HFFc6 (cell line): ENCODE data around the gene ACACB. TPM values are rescaled to one million over a fixed set of nuclear protein-coding genes. Genes with fewer than 3 reads are reported as not detected.

Experiments
- DNase-seq: peaks from one replicate; pipeline ENCODE4 v3.0.0-alpha.2; 2018
- H3K27ac Mint-ChIP-seq: 2 replicates; pipeline ENCODE4 v1.8.0; 2020; ENCODE audit warnings: mild to moderate bottlenecking, mixed read lengths
- H3K27me3 Mint-ChIP-seq: 2 replicates; pipeline ENCODE4 v1.8.0; 2021; ENCODE audit warnings: mild to moderate bottlenecking, moderate library complexity, mixed read lengths; ENCODE audit not compliant: insufficient read depth
- H3K36me3 Mint-ChIP-seq: 2 replicates; pipeline ENCODE4 v1.8.0; 2021; ENCODE audit warnings: low read depth, mixed read lengths
- H3K4me1 Mint-ChIP-seq: 2 replicates; pipeline ENCODE4 v1.8.0; 2020; ENCODE audit warnings: low read depth, mixed read lengths
- H3K4me3 Mint-ChIP-seq: 2 replicates; pipeline ENCODE4 v1.8.0; 2020; ENCODE audit warnings: mild to moderate bottlenecking, moderate library complexity, mixed read lengths
- H3K9me3 Mint-ChIP-seq: 2 replicates; pipeline ENCODE4 v1.8.0; 2020; ENCODE audit warnings: mild to moderate bottlenecking, mixed read lengths
- total RNA-seq, 6 experiments: library from RNA; stranded (reverse); fragmentation: NEBNext Ultra II Directional; extraction: Animal tissue kit (Norgen Biotek cat#: 25700); gene quantifications; 2 replicates in 1 of 6; 3 replicates in 5 of 6; pipeline ENCODE4 v1.2.3, GENCODE V29; 2021
- TF ChIP-seq, protein P1 (sequence below): fragments of 200-600 bp; sonication (generic); IDR thresholded peaks from 2 replicates; pipeline ENCODE4 v1.5.0; 2021; ENCODE audit warnings: antibody characterized with exemption, mild to moderate bottlenecking

Gene ACACB
- total RNA-seq, 6 experiments from 2014 or later: 1.0 to 2.1 (median 1.3) TPM

GRCh38 chr12:109266106-109266879 lies 149.9 kb downstream of the ACACB start:
- Mint-ChIP-seq H3K36me3 (no peaks in the 10 kb centered on the region), H3K9me3 (no peaks in the 10 kb centered on the region; the same call in 1 of the 2 replicates), H3K4me1 (no peaks in the 10 kb centered on the region), H3K27me3 (peaks cover 5% of the 10 kb centered on the region), H3K4me3 (no peak overlapping the region), H3K27ac (no peak overlapping the region)
- TF ChIP-seq, protein P1, sequence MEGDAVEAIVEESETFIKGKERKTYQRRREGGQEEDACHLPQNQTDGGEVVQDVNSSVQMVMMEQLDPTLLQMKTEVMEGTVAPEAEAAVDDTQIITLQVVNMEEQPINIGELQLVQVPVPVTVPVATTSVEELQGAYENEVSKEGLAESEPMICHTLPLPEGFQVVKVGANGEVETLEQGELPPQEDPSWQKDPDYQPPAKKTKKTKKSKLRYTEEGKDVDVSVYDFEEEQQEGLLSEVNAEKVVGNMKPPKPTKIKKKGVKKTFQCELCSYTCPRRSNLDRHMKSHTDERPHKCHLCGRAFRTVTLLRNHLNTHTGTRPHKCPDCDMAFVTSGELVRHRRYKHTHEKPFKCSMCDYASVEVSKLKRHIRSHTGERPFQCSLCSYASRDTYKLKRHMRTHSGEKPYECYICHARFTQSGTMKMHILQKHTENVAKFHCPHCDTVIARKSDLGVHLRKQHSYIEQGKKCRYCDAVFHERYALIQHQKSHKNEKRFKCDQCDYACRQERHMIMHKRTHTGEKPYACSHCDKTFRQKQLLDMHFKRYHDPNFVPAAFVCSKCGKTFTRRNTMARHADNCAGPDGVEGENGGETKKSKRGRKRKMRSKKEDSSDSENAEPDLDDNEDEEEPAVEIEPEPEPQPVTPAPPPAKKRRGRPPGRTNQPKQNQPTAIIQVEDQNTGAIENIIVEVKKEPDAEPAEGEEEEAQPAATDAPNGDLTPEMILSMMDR: no peak
- DNase-seq: no peak

- TF ChIP-seq, protein P1: no peak
- DNase-seq: no peak
- Mint-ChIP-seq H3K27ac (no peak overlapping the region), H3K4me3 (no peak overlapping the region), H3K27me3 (peaks cover 5% of the 10 kb centered on the region), H3K36me3 (no peaks in the 10 kb centered on the region), H3K4me1 (no peaks in the 10 kb centered on the region), H3K9me3 (no peaks in the 10 kb centered on the region; the same call in 1 of the 2 replicates)
These were observed 151.0 kb downstream of the ACACB start for GRCh38 chr12:109267361-109267760.

DNA sequence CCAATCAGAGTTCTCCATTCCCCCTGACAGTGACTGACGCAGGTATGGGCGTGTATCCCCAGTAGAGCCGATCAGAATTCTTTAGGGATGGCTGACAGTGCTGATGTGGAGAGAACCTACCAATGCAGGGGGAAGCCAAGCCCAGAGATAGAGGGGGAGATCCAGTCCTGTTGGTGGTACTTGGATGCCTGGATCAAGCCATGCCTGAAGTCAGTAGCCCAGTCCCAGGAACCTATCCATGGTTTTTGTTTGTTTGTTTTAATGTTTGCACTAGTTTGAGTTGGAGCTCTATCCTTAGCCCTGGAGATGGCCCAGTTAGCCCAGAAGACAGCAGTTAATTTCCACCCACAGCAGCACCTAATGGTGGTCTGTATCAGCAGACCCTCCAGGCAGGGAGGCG lies 152.5 kb downstream of the ACACB start:
- TF ChIP-seq, protein P1: no peak
- no peak overlapping the region for H3K4me3 Mint-ChIP-seq
- H3K9me3 Mint-ChIP-seq: no peaks in the 10 kb centered on the region; the same call in 1 of the 2 replicates
- no peak overlapping the region for H3K27ac Mint-ChIP-seq
- no peaks in the 10 kb centered on the region for H3K4me1 Mint-ChIP-seq
- DNase-seq: no peak
- no peaks in the 10 kb centered on the region for H3K36me3 Mint-ChIP-seq
- peaks cover 7% of the 10 kb centered on the region for H3K27me3 Mint-ChIP-seq

- DNase-seq: no peak
- Mint-ChIP-seq H3K36me3 (no peaks in the 10 kb centered on the region), H3K4me1 (no peaks in the 10 kb centered on the region), H3K27ac (no peak overlapping the region), H3K27me3 (peaks cover 11% of the 10 kb centered on the region), H3K9me3 (no peaks in the 10 kb centered on the region; the same call in 1 of the 2 replicates), H3K4me3 (no peak overlapping the region)
- TF ChIP-seq, protein P1: no peak
These were observed 153.0 kb downstream of the ACACB start for GRCh38 chr12:109269428-109269827.

GRCh38 chr12:109270494-109270893 lies 154.1 kb downstream of the ACACB start:
- no peak for DNase-seq
- Mint-ChIP-seq H3K27me3 (peaks cover 11% of the 10 kb centered on the region), H3K27ac (no peak overlapping the region), H3K4me3 (no peak overlapping the region), H3K36me3 (no peaks in the 10 kb centered on the region), H3K9me3 (no peaks in the 10 kb centered on the region; the same call in 1 of the 2 replicates), H3K4me1 (no peaks in the 10 kb centered on the region)
- TF ChIP-seq, protein P1: no peak
